ENCODE measurements around the gene BANF2.
"Not testable (repeated sequence)": the region's sequence is repeated elsewhere in the genome, so short reads cannot be mapped to it uniquely, and the experiment has no call there.

Gene BANF2

DNA sequence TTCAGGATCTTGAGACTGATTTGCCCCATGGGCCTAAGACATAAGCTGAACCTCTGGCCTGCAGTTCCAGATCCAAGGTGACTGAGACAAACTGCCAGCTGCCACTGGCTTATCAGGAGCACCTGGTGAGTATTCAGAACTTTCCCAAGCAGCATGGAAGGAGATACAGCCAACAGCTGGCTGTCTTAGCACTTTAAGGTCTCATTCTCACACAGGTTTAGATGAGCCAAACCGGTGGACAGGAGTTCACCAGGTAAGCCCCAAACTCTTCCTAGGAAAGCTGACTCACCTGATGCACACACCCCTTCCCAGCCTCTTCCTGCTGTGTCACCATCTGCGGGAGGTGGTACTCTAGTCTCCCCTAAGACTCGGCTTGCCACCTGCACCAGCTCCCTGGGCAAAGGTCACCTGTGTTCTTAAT is at the start of gene BANF2:
BANF2 (plus strand) TSS at position 36 of the 421 bp plus-strand sequence. CDS start 25,060 bp downstream, outside the sequence.
- DNase-seq (ENCODE audit: low read depth), result no peak

- DNase-seq (ENCODE audit: low read depth), result no peak
Observed at GRCh38 chr20:17650301-17651128, 49.3 kb upstream of the BANF2 start.

DNA sequence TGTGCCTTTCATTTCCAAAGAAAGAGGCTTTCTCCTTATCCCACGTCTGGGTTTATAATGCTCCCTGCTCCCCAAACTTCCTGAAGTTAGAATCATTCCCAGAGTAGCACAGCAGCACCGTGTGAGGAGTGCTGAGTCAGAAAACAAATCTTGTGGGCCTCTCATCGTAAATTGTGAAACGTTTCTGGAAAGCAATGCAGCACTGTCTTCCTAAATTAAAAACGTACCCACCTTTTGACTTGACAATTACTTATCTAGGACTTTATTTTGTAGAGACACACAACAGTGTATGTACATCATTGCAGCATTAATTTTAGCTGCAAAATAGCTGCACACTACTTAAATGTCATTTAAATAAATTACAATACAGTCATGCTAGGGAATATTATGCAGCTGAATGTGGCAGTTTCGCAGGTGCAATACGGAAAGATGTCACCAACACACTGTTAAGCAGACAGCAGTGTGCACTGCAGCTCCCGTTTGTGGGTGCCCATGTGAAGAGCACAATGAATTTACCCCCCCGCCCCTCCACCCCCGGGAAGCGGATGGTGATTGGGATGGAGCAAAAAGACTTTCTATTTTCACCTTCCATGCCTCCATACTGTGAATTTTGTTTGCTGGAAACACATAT is 48.5 kb upstream of the BANF2 start:
- DNase-seq (ENCODE audit: low read depth), result no peak

DNA sequence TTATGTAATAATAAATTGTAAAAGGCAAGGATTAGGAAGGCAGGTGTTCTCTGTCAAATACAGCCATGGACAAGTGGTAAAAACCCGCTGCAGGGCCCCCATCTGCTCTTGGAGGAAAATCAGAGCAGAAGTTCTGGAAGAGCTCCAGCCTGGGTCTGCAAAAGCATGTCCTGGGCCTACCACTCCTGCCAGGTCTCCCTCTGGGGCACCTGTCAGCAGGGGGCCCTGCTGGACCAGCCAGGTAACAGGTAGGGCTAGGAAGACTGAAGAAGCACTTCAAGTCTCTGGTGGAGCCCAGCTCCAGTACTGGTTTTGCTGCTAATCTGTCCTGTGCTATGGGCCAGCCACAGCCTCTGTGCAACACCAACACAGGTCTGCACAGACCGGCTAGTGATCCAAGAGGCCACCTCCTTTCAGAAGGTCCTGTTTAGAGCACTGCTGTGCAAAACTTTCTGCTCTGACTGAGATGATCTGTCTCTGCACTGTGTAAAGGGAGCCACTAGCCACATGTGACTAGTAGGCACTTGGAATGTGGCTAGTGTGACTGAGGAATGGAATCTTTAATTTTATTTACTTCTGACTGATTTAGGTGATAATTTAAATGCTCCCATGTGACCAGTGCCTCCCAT is 47.9 kb upstream of the BANF2 start:
- DNase-seq (ENCODE audit: low read depth), result no peak

GRCh38 chr20:17652411-17652810 is 47.4 kb upstream of the BANF2 start:
- no peak for DNase-seq (ENCODE audit: low read depth)

DNA sequence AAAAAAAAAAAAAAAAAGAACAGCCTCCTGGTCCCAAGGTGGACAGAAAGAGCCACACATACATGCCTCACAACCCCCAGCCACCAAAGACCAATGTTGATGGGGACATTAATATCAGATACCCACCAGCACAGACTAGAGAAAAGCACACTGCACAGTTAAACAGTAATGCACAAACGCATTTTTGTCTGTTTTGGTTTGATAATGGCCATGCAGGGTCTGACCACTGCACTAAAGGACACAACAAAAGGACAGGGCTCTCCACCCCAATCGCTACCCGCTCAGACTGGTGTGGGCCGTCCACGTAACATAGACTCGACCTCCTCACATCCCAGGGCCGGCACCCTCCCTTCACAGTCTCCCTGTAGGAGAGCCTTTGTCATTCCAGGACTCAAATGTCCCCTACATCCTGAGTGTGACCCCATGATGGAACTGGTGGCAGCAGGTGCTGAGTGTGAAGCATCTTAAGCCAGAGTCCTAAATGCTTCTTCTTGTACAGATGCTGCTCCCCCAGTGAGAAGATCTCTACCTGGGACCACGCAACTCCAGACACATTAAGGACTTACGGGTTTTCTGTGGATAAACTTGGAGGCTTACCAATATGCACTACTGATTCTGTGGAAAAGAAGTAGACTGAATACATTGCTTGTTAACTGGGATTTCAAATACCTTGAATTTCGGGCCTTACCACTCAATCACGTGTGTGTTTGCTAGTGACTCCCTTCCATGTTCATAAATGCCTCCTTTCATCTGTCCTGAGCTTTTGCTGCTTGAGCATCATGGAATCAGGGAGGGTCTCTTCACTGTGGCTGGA is 45.7 kb upstream of the BANF2 start:
- no peak for DNase-seq (ENCODE audit: low read depth)

GRCh38 chr20:17654649-17655285 is 45.0 kb upstream of the BANF2 start:
- DNase-seq (ENCODE audit: low read depth), result no peak

- no peak for DNase-seq (ENCODE audit: low read depth)
Observed at GRCh38 chr20:17655286-17655651, 44.5 kb upstream of the BANF2 start.

DNA sequence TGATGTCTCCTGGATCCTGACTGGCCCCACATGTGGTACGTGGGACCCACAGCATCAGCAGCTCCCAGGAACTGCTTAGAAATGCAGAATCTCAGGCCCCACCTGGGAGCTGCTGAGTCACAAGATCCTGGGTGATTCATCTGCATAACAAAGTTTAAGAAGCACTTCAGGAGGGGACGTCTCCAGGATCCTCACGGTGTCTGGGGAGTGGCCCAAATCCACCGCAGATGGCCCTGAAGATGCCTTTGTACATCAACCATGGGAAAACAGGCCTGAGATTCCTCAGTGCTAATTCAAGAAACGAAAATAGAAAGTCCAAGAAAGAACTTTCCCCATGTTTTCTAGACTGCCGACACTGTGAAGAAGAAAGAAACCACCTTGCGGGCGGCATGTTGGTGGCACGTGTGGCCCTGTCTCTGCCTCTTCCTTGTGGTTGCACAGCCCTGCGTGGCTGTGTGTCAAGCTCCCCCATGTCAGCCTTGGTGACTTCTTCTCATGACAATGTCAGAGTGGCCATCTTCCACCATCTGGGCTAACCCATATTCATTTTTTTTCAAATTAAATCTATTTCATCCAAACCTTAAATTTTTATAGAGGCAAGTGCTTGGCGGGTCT is 43.8 kb upstream of the BANF2 start:
- DNase-seq (ENCODE audit: low read depth), result no peak

DNA sequence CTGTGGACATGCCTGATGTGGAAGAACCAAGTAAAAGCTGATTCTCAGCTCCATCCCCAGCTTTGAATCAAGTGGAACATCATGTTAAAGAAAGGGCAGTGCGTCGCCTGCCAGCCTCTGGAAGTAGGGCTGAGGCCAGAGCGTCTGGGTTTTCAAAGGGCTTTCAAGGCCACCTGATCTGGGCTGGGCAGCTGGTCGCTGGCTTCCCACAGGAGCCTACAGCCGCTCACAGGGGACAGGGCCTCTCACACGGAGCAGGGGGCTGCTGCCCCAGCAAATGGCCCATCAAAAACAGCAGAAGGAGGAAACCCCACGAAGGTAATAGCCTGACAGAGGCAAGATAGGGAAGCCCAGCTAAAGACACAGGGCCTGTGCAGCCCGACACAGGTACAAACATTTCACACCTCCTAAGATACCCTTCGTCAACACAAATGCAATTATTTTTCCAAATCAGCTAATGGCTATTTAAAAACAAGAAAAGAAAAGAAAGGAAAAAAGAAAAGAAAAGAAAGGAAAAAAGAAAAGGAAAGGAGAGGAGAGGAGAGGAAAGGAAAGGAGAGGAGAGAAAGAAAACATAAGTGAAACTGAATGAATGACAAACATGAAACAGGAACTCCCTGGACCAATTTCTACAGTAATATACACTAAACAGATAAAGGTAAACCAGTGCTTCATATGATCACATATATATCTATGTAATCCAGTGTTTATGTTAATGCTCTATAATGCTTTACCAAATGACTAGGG is 42.5 kb upstream of the BANF2 start:
- no peak for DNase-seq (ENCODE audit: low read depth)

GRCh38 chr20:17657898-17658647 is 41.7 kb upstream of the BANF2 start:
- no peak for DNase-seq (ENCODE audit: low read depth)

- no peak for DNase-seq (ENCODE audit: low read depth)
Observed at GRCh38 chr20:17658648-17658993, 41.1 kb upstream of the BANF2 start.

- not testable (repeated sequence) for DNase-seq (ENCODE audit: low read depth)
Observed at GRCh38 chr20:17659344-17659743, 40.4 kb upstream of the BANF2 start.

GRCh38 chr20:17659801-17660200 is 40.0 kb upstream of the BANF2 start:
- DNase-seq (ENCODE audit: low read depth), result no peak

GRCh38 chr20:17660667-17661066 is 39.1 kb upstream of the BANF2 start:
- DNase-seq (ENCODE audit: low read depth), result no peak

GRCh38 chr20:17661121-17661744 is 38.5 kb upstream of the BANF2 start:
- DNase-seq (ENCODE audit: low read depth), result no peak

DNA sequence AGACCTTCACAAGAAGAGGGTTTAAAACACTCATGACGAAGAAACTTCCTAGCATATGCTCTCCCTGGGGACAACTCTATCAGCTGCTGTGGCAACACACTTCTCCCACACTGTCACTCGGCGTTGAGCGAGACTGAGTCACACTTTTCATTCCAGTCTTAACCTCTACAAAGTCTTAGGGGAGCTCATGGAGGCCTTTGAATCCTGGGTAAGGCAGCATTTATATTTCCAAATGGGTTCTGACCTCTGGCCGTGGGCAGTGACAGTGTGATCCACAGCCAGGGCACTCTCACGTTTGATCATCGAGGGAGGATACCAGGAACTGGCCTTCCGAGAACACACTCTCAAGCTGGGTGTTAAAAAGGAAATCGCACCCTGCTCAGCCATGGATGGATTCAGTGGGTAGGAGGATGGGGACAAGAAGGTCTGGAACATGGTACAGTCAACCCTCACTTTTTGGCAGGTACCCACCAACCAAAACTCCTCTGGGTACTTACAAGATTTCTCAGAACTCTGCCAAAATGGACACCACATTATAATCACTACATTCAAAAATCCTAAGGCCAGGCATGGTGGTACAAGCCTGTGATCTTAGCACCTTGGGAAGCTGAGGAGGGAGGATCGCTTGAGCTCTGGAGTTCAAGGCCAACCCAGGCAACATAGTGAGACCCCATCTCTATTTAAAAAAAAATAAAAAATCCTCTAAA is 37.3 kb upstream of the BANF2 start:
- no peak for DNase-seq (ENCODE audit: low read depth)

- no peak for DNase-seq (ENCODE audit: low read depth)
Observed at GRCh38 chr20:17663040-17663399, 36.7 kb upstream of the BANF2 start.

GRCh38 chr20:17663486-17663885 is 36.3 kb upstream of the BANF2 start:
- DNase-seq (ENCODE audit: low read depth), result no peak

All from activated T-cell treated with anti-CD3 and anti-CD28 coated beads for 24 hours (primary cell).